ENCODE results near the gene GRM3. TPM values are rescaled to one million over a fixed set of nuclear protein-coding genes. Genes with fewer than 3 reads are reported as not detected.

The GRM3 gene
- total and polyA plus RNA-seq, 2 of the 8 experiments (the other 6 are each of a cell fraction or from before 2014, with no cell fraction given) = 3.1 to 4.2 TPM

DNA sequence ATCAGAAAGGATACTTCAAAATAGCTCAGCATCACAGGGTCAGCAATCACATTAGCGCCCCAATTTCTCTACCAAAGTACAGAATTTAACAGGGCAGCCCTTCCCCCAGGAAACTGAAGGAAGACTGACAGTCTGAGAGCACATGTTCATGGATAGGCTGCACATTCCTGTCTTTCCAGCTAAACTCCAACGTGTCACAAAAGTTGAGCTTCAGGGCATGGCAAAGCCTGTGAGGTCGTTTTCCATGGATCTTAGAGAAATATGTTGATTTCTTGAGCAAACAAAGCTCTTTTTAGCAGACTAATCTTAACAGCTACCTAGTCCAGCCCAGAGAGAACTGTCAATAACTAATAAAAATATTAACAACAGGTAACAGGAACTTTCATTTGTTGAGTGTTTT is 207.9 kb downstream of the GRM3 start (continued):
- TF ChIP-seq, protein P1, sequence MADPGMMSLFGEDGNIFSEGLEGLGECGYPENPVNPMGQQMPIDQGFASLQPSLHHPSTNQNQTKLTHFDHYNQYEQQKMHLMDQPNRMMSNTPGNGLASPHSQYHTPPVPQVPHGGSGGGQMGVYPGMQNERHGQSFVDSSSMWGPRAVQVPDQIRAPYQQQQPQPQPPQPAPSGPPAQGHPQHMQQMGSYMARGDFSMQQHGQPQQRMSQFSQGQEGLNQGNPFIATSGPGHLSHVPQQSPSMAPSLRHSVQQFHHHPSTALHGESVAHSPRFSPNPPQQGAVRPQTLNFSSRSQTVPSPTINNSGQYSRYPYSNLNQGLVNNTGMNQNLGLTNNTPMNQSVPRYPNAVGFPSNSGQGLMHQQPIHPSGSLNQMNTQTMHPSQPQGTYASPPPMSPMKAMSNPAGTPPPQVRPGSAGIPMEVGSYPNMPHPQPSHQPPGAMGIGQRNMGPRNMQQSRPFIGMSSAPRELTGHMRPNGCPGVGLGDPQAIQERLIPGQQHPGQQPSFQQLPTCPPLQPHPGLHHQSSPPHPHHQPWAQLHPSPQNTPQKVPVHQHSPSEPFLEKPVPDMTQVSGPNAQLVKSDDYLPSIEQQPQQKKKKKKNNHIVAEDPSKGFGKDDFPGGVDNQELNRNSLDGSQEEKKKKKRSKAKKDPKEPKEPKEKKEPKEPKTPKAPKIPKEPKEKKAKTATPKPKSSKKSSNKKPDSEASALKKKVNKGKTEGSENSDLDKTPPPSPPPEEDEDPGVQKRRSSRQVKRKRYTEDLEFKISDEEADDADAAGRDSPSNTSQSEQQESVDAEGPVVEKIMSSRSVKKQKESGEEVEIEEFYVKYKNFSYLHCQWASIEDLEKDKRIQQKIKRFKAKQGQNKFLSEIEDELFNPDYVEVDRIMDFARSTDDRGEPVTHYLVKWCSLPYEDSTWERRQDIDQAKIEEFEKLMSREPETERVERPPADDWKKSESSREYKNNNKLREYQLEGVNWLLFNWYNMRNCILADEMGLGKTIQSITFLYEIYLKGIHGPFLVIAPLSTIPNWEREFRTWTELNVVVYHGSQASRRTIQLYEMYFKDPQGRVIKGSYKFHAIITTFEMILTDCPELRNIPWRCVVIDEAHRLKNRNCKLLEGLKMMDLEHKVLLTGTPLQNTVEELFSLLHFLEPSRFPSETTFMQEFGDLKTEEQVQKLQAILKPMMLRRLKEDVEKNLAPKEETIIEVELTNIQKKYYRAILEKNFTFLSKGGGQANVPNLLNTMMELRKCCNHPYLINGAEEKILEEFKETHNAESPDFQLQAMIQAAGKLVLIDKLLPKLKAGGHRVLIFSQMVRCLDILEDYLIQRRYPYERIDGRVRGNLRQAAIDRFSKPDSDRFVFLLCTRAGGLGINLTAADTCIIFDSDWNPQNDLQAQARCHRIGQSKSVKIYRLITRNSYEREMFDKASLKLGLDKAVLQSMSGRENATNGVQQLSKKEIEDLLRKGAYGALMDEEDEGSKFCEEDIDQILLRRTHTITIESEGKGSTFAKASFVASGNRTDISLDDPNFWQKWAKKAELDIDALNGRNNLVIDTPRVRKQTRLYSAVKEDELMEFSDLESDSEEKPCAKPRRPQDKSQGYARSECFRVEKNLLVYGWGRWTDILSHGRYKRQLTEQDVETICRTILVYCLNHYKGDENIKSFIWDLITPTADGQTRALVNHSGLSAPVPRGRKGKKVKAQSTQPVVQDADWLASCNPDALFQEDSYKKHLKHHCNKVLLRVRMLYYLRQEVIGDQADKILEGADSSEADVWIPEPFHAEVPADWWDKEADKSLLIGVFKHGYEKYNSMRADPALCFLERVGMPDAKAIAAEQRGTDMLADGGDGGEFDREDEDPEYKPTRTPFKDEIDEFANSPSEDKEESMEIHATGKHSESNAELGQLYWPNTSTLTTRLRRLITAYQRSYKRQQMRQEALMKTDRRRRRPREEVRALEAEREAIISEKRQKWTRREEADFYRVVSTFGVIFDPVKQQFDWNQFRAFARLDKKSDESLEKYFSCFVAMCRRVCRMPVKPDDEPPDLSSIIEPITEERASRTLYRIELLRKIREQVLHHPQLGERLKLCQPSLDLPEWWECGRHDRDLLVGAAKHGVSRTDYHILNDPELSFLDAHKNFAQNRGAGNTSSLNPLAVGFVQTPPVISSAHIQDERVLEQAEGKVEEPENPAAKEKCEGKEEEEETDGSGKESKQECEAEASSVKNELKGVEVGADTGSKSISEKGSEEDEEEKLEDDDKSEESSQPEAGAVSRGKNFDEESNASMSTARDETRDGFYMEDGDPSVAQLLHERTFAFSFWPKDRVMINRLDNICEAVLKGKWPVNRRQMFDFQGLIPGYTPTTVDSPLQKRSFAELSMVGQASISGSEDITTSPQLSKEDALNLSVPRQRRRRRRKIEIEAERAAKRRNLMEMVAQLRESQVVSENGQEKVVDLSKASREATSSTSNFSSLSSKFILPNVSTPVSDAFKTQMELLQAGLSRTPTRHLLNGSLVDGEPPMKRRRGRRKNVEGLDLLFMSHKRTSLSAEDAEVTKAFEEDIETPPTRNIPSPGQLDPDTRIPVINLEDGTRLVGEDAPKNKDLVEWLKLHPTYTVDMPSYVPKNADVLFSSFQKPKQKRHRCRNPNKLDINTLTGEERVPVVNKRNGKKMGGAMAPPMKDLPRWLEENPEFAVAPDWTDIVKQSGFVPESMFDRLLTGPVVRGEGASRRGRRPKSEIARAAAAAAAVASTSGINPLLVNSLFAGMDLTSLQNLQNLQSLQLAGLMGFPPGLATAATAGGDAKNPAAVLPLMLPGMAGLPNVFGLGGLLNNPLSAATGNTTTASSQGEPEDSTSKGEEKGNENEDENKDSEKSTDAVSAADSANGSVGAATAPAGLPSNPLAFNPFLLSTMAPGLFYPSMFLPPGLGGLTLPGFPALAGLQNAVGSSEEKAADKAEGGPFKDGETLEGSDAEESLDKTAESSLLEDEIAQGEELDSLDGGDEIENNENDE (IDR thresholded peaks at IDR 0.05; ENCODE audit: insufficient replicate concordance, low read length) = no peak
- TF ChIP-seq NANOG (IDR thresholded peaks at IDR 0.05; ENCODE audit: insufficient read depth, low read depth, low read length, poor library complexity, severe bottlenecking) (no peak), TCF12 (IDR thresholded peaks at IDR 0.05; ENCODE audit: low read depth, low read length) (no peak), PHF8 (conservative IDR thresholded peaks at IDR 0.05; ENCODE audit: low read depth, low read length) (no peak), FOSL1 (IDR thresholded peaks at IDR 0.05; ENCODE audit: insufficient read depth, low read depth, low read length) (no peak), SIRT6 (IDR thresholded peaks at IDR 0.05; ENCODE audit: low read length) (no peak)

Measured in H1 (cell line).